ENCODE measurements around the gene USP31. TPM values are rescaled to one million over a fixed set of nuclear protein-coding genes. Genes with fewer than 3 reads are reported as not detected.
A peak's percentile ranks its signal among the peaks of the same experiment; 100 is the strongest.

The USP31 gene
- total and polyA plus RNA-seq, 2 of the 13 experiments (the other 11 are each of a cell fraction or from before 2014, with no cell fraction given), result 22.5 to 23.3 TPM

DNA sequence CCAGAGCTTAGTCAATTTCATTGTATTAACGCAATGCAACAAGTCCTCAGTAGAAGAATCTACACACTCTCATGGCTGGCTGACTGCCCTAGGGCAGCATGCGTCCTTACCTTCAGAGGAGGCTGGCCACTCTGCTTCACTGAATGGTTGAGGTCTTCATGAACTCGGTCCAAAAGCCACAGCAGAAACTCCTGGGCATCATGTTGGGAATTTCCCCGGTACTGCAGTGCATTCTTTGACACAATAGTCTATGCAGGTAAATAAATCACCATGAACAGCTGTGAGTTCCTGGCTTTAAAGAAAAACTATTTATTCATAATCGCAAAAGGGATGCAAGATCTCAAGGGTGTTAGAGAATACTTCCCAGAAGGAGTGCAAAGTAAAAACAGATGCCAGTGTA is 41.3 kb downstream of the USP31 start:
- Histone ChIP-seq H3K9ac (ENCODE audit: insufficient read depth, low read depth, low read length) (no peak overlapping the region), H3K27me3 (ENCODE audit: control insufficient read depth in 1 of 2, insufficient read depth in 2 of 2, low read length in 2 of 2) (no peaks in the 10 kb centered on the region), H4K20me1 (ENCODE audit: insufficient read depth, low read length) (0 out of 2 replicates have a peak, but pooled peaks cover 4% of the 10 kb centered on the region), H3K4me1 (ENCODE audit: insufficient read depth, low read length) (peaks cover 57% of the 10 kb centered on the region), H3K27ac (ENCODE audit: extremely low read length, insufficient read depth, low read length) (no peak overlapping the region), H3K36me3 (replicated peaks in 1 of 2; ENCODE audit: control insufficient read depth in 1 of 2, insufficient read depth in 2 of 2, low read length in 2 of 2) (peaks cover 4 to 26% of the 10 kb centered on the region in 2 experiments; a peak in 4 of 5 replicates), H3K9me3 (ENCODE audit: low read length) (no peaks in the 10 kb centered on the region), H3K4me3 (replicated peaks in 1 of 3; ENCODE audit: insufficient read depth in 1 of 3, low read depth in 2 of 3, low read length in 3 of 3) (no peak overlapping the region), H2AFZ (ENCODE audit: low read length) (no peak overlapping the region), H3K79me2 (ENCODE audit: insufficient read depth, low read length) (peaks cover 60% of the 10 kb centered on the region), H3K4me2 (ENCODE audit: low read depth, low read length) (no peak overlapping the region)
- WGBS (ENCODE audit: low lambda C conversion rate), result 92% methylated on average over 5 of the region's 5 CpGs
- DNase-seq (ENCODE audit: low spot score), result no peak
- no TSS peak for BruUV-seq (replicated peaks)
- no peak for ATAC-seq
- ChIA-PET POLR2A (no interaction called here), CTCF (ENCODE audit: low intra/inter-chr PET ratio, low total read pairs) (no interaction called here)
- no peak for FAIRE-seq
- in situ Hi-C loops (cut with HindIII; ENCODE audit: extremely low pct_ligation_motif_present, low pct_unique_long_range_greater_than_20kb) (loop anchor here (5.0 kb wide), 1 partner anchor 34 kb away; no protein-coding TSS in a partner anchor), intact Hi-C loops (cut with micrococcal nuclease; ENCODE audit: unreplicated experiment) (no loop called here)
- 0 out of 2 replicates have a peak, but pooled peaks have one; percentile 19 for TF ChIP-seq ZNF644 (CRISPR knock-in tag; IDR thresholded peaks at IDR 0.05; ENCODE audit: low read depth)
- peak; percentile 9 for TF ChIP-seq TEAD3 (CRISPR knock-in tag; optimal IDR thresholded peaks at IDR 0.05; ENCODE audit: borderline replicate concordance)
- peak; percentile 74; the same call in 1 of the 2 replicates for TF ChIP-seq ZSCAN29 (CRISPR knock-in tag; conservative IDR thresholded peaks at IDR 0.05)
- TF ChIP-seq, protein P1, sequence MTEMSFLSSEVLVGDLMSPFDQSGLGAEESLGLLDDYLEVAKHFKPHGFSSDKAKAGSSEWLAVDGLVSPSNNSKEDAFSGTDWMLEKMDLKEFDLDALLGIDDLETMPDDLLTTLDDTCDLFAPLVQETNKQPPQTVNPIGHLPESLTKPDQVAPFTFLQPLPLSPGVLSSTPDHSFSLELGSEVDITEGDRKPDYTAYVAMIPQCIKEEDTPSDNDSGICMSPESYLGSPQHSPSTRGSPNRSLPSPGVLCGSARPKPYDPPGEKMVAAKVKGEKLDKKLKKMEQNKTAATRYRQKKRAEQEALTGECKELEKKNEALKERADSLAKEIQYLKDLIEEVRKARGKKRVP (CRISPR knock-in tag; IDR thresholded peaks at IDR 0.05), result no peak
- 0 out of 2 replicates have a peak, but pooled peaks have one; percentile 28 for TF ChIP-seq SALL1 (CRISPR knock-in tag; IDR thresholded peaks at IDR 0.05)
- TF ChIP-seq, protein P2, sequence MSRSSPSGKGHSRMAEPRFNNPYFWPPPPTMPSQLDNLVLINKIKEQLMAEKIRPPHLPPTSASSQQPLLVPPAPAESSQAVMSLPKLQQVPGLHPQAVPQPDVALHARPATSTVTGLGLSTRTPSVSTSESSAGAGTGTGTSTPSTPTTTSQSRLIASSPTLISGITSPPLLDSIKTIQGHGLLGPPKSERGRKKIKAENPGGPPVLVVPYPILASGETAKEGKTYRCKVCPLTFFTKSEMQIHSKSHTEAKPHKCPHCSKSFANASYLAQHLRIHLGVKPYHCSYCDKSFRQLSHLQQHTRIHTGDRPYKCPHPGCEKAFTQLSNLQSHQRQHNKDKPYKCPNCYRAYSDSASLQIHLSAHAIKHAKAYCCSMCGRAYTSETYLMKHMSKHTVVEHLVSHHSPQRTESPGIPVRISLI (CRISPR knock-in tag; IDR thresholded peaks at IDR 0.05; ENCODE audit: borderline replicate concordance), result no peak

Data from HepG2 (cell line).